ENCODE measurements around the gene PLXNA2. TPM values are rescaled to one million over a fixed set of nuclear protein-coding genes. Genes with fewer than 3 reads are reported as not detected.

Gene PLXNA2
- polyA plus RNA-seq, 2 of the 4 experiments (the other 2 are of a cell fraction): 0.36 to 0.87 TPM

- POLR2A ChIA-PET: no interaction called here
- no peak for FAIRE-seq
- CTCF ChIA-PET: interaction anchor here (1.0 to 2.2 kb wide), 5 partner anchors 10 to 70 kb away, joined by 3 to 7 read pairs (median 6); no protein-coding TSS in a partner anchor
These were observed 72.4 kb downstream of the PLXNA2 start for GRCh38 chr1:208171616-208172422.

GRCh38 chr1:208170252-208170651 is 73.9 kb downstream of the PLXNA2 start:
- 45% methylated on average over 4 of the region's 4 CpGs for WGBS (ENCODE audit: missing lambda C conversion rate)
- Histone ChIP-seq H3K4me1 (peaks cover 9% of the 10 kb centered on the region), H3K4me3 (no peak overlapping the region), H3K9me3 (no peaks in the 10 kb centered on the region), H3K4me2 (no peak overlapping the region), H3K27ac (no peak overlapping the region)
- TF ChIP-seq RFX5 (IDR thresholded peaks at IDR 0.05): no peak
- no peak for TF ChIP-seq USF2 (IDR thresholded peaks at IDR 0.05)
- no peak for FAIRE-seq
- DNase-seq (ENCODE audit: low read depth in 1 of 2, low spot score in 1 of 2): no peak
- POLR2A ChIA-PET: no interaction called here
- ATAC-seq: no peak
- CTCF ChIA-PET: interaction anchor here (0.7 kb wide), 1 partner anchor 70 kb away, joined by 3 read pairs; no protein-coding TSS in a partner anchor

More at GRCh38 chr1:208171616-208172422, 72.4 kb downstream of the PLXNA2 start:
- 91% methylated on average over 7 of the region's 7 CpGs for WGBS (ENCODE audit: missing lambda C conversion rate)
- Histone ChIP-seq H3K9me3 (no peaks in the 10 kb centered on the region), H3K27ac (no peak overlapping the region), H3K4me1 (peaks cover 16% of the 10 kb centered on the region), H3K4me2 (no peak overlapping the region), H3K4me3 (no peak overlapping the region)
- no peak for ATAC-seq
- DNase-seq (ENCODE audit: low read depth in 1 of 2, low spot score in 1 of 2): no peak
- no peak for TF ChIP-seq HEYL (CRISPR knock-in tag; IDR thresholded peaks at IDR 0.05)

GRCh38 chr1:208169081-208169879 is 74.9 kb downstream of the PLXNA2 start:
- TF ChIP-seq HOXB5 (CRISPR knock-in tag; IDR thresholded peaks at IDR 0.05) (no peak), FOXS1 (CRISPR knock-in tag; IDR thresholded peaks at IDR 0.05) (no peak), ZSCAN20 (CRISPR knock-in tag; IDR thresholded peaks at IDR 0.05) (no peak), EHMT2 (IDR thresholded peaks at IDR 0.05; ENCODE audit: low read depth) (no peak), POLR2A (IDR thresholded peaks at IDR 0.05; ENCODE audit: low read length) (no peak), REST (IDR thresholded peaks at IDR 0.05) (no peak), JUN (IDR thresholded peaks at IDR 0.05) (no peak), NPAS2 (CRISPR knock-in tag; IDR thresholded peaks at IDR 0.05; ENCODE audit: borderline replicate concordance) (no peak), PBX3 (IDR thresholded peaks at IDR 0.05) (no peak), BCL3 (IDR thresholded peaks at IDR 0.05) (no peak), ESRRA (IDR thresholded peaks at IDR 0.05; ENCODE audit: borderline replicate concordance, low read length) (no peak), HEYL (CRISPR knock-in tag; IDR thresholded peaks at IDR 0.05) (no peak), EHF (CRISPR knock-in tag; IDR thresholded peaks at IDR 0.05) (no peak), USF2 (IDR thresholded peaks at IDR 0.05) (no peak), CTCF (IDR thresholded peaks at IDR 0.05) (no peak)
- WGBS (ENCODE audit: missing lambda C conversion rate): 81% methylated on average over 8 of the region's 8 CpGs
- no peaks in the 10 kb centered on the region for H3K9me3 ChIP-seq
- no peaks in the 10 kb centered on the region; the same call in 2 of the 3 replicates for H3K4me1 ChIP-seq
- DNase-seq (ENCODE audit: low read depth in 1 of 2, low spot score in 1 of 2): no peak
- no peak for ATAC-seq
- CTCF ChIA-PET: interaction anchor here (0.7 kb wide), 1 partner anchor 71 kb away, joined by 3 read pairs; no protein-coding TSS in a partner anchor
- POLR2A ChIA-PET: no interaction called here
- no peak overlapping the region for H3K4me2 ChIP-seq
- no peak overlapping the region for H3K27ac ChIP-seq
- no peak overlapping the region for H3K4me3 ChIP-seq
- FAIRE-seq: no peak
